AG04449 (cell line): Measurements from ENCODE around the gene SUSD6.

ENCODE experiments used
- CTCF ChIA-PET: fragments of 350-600 bp; formaldehyde crosslinking; extraction: SDS; loops from one replicate; lab custom pipeline; 2021; ENCODE audit warnings: antibody characterized with exemption; lab: Yijun Ruan, JAX
- POLR2A ChIA-PET: fragments of 400-600, 350-600 bp; formaldehyde crosslinking; extraction: SDS; loops from one replicate; lab custom pipeline; 2020; ENCODE audit warnings: antibody characterized with exemption, inconsistent platforms; lab: Yijun Ruan, JAX
- DNase-seq: peaks from one replicate; pipeline ENCODE4 v3.0.0-alpha.2; 2010; ENCODE audit warnings: low read depth, low spot score
- H3K4me3 ChIP-seq: 2 replicates; pipeline ENCODE4 v1.5.1; 2011; ENCODE audit warnings: low read depth, mild to moderate bottlenecking, control low read depth, low read length
- CTCF ChIP-seq: IDR thresholded peaks from one replicate; pipeline ENCODE4 v1.5.1; 2011; ENCODE audit warnings: mild to moderate bottlenecking, moderate library complexity, low read length, control low read depth, inconsistent platforms; ENCODE audit not compliant: insufficient read depth; ENCODE audit errors: missing control alignments

The SUSD6 gene

GRCh38 chr14:69658664-69659261 is 47.4 kb downstream of the SUSD6 start:
- DNase-seq = no peak
- ChIA-PET CTCF (interaction anchor here (1.6 kb wide), 1 partner anchor 11 kb away, joined by 3 read pairs; no protein-coding TSS in a partner anchor), POLR2A (no interaction called here)
- no peak overlapping the region for H3K4me3 ChIP-seq
- TF ChIP-seq CTCF = no peak

GRCh38 chr14:69660344-69661193 is 49.2 kb downstream of the SUSD6 start:
- no peak for TF ChIP-seq CTCF
- no peak for DNase-seq
- no peak overlapping the region for H3K4me3 ChIP-seq
- CTCF ChIA-PET = interaction anchor here (0.9 kb wide), 1 partner anchor 76 kb away, joined by 3 read pairs; no protein-coding TSS in a partner anchor
- POLR2A ChIA-PET = no interaction called here

DNA sequence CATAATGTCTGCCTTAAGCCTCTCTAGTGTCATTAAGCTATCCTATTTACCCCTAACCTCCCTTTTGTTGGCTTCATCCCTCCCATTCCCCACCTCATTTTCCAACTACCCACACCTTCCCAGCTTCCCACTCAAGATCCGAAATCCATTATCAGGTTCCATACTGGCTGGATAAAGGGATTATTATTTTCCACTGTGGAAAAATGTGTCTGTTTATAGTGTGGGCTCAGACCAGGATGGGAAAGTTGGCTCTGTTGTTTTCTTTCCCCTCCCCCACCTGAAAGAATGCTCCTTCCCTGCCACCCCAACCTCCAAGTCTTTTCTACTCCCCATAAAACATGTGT is 49.8 kb downstream of the SUSD6 start:
- no peak overlapping the region for H3K4me3 ChIP-seq
- ChIA-PET POLR2A (no interaction called here), CTCF (interaction anchor here (0.9 kb wide), 1 partner anchor 77 kb away, joined by 3 read pairs; no protein-coding TSS in a partner anchor)
- DNase-seq = no peak
- TF ChIP-seq CTCF = no peak

GRCh38 chr14:69662636-69663299 is 51.4 kb downstream of the SUSD6 start:
- DNase-seq = no peak
- CTCF ChIA-PET = no interaction called here

GRCh38 chr14:69663300-69663643 is 51.9 kb downstream of the SUSD6 start:
- no peak for DNase-seq
- H3K4me3 ChIP-seq = no peak overlapping the region
- CTCF ChIA-PET = interaction anchor here (1.3 kb wide), 1 partner anchor 29 kb away, joined by 5 read pairs; no protein-coding TSS in a partner anchor
- no peak for TF ChIP-seq CTCF
- POLR2A ChIA-PET = no interaction called here

More at GRCh38 chr14:69662636-69663299, 51.4 kb downstream of the SUSD6 start:
- POLR2A ChIA-PET = no interaction called here
- H3K4me3 ChIP-seq = no peak overlapping the region
- no peak for TF ChIP-seq CTCF

GRCh38 chr14:69664265-69664664 is 52.9 kb downstream of the SUSD6 start:
- ChIA-PET POLR2A (no interaction called here), CTCF (interaction anchor here (0.8 to 1.3 kb wide), 2 partner anchors 30 to 63 kb away, joined by 3 to 5 read pairs; no protein-coding TSS in a partner anchor)
- TF ChIP-seq CTCF = no peak
- H3K4me3 ChIP-seq = no peak overlapping the region
- no peak for DNase-seq
